ENCODE data around the gene DNMBP. TPM values are rescaled to one million over a fixed set of nuclear protein-coding genes. Genes with fewer than 3 reads are reported as not detected.
"Not testable (repeated sequence)": the region's sequence is repeated elsewhere in the genome, so short reads cannot be mapped to it uniquely, and the experiment has no call there.

The DNMBP gene
- total RNA-seq, 1 experiment from 2014 or later = 13.8 TPM

- no peaks in the 10 kb centered on the region for H3K79me2 ChIP-seq (ENCODE audit: low read length)
- H3K4me1 ChIP-seq (ENCODE audit: low read length) = no peaks in the 10 kb centered on the region
- H3K27ac ChIP-seq (ENCODE audit: low read length) = no peak overlapping the region
- DNase-seq = no peak
- 0 out of 2 replicates have a peak, but pooled peaks cover 4% of the 10 kb centered on the region for H3K36me3 ChIP-seq (ENCODE audit: insufficient read depth, low read length)
- no peaks in the 10 kb centered on the region for H3K9me2 ChIP-seq (replicated peaks; ENCODE audit: insufficient read depth, low read length)
- no peak overlapping the region for H3K4me2 ChIP-seq (ENCODE audit: low read depth, low read length, poor library complexity, severe bottlenecking)
- H3K27me3 ChIP-seq (ENCODE audit: low read length) = no peaks in the 10 kb centered on the region
- H3K4me3 ChIP-seq (ENCODE audit: low read length) = no peak overlapping the region
- H3K9ac ChIP-seq (ENCODE audit: low read length) = no peak overlapping the region
- no peak overlapping the region for H2AFZ ChIP-seq (ENCODE audit: low read length)
- no peaks in the 10 kb centered on the region for H4K20me1 ChIP-seq (ENCODE audit: insufficient read depth, low read depth, low read length)
- no peaks in the 10 kb centered on the region for H3K9me3 ChIP-seq (ENCODE audit: low read length)
These were observed 103.8 kb downstream of the DNMBP start for GRCh38 chr10:99905971-99906370.

DNA sequence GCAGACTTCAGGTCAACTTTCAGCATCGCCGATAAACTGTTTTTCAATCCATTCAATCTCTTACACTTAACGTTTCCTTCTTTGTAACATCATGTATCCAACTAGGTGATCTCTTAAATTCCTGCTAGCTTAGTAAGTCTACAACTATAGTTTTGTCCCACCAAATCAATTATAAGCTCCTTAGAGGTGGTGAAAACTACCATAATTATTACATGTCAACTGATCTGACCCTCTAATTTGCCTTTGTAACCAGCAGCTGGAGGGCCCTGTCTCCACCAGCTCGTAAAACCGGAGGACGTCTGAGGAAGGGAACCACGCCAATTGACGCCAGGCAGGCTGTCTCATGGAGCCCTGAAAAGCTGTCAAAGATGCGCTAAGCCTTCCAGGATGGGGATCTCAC, 113.9 kb downstream of the DNMBP start:
- no peaks in the 10 kb centered on the region for H3K27me3 ChIP-seq (ENCODE audit: low read length)
- H2AFZ ChIP-seq (ENCODE audit: low read length) = no peak overlapping the region
- H3K9me2 ChIP-seq (replicated peaks; ENCODE audit: insufficient read depth, low read length) = no peaks in the 10 kb centered on the region
- no peak overlapping the region for H3K9ac ChIP-seq (ENCODE audit: low read length)
- no peaks in the 10 kb centered on the region for H3K4me1 ChIP-seq (ENCODE audit: low read length)
- H3K27ac ChIP-seq (ENCODE audit: low read length) = no peak overlapping the region
- no peak overlapping the region for H3K4me2 ChIP-seq (ENCODE audit: low read depth, low read length, poor library complexity, severe bottlenecking)
- no peak for DNase-seq
- no peaks in the 10 kb centered on the region for H3K9me3 ChIP-seq (ENCODE audit: low read length)
- no peaks in the 10 kb centered on the region for H4K20me1 ChIP-seq (ENCODE audit: insufficient read depth, low read depth, low read length)
- peaks cover 5% of the 10 kb centered on the region; the same call in 1 of the 2 replicates for H3K36me3 ChIP-seq (ENCODE audit: insufficient read depth, low read length)
- H3K4me3 ChIP-seq (ENCODE audit: low read length) = no peak overlapping the region
- H3K79me2 ChIP-seq (ENCODE audit: low read length) = no peaks in the 10 kb centered on the region

DNA sequence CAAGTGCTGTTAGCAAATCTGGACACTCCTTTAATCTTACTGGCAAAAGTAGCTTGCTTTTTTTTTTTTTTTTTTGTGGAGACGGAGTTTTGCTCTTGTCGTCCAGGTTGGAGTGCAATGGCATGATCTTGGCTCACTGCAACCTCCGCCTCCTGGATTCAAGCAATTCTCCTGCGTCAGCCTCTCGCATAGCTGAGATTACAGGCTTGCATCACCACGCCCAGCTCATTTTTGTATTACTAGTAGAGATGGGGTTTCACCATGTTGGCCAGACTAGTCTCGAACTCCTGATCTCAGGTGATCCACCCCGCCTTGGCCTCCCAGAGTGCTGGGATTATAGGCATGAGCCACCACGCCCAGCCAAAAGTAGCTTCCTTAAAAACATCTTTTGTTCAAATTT, 114.7 kb downstream of the DNMBP start:
- H3K27ac ChIP-seq (ENCODE audit: low read length); H3K4me1 ChIP-seq (ENCODE audit: low read length); H3K9me2 ChIP-seq (replicated peaks; ENCODE audit: insufficient read depth, low read length); H3K4me2 ChIP-seq (ENCODE audit: low read depth, low read length, poor library complexity, severe bottlenecking); H3K79me2 ChIP-seq (ENCODE audit: low read length); DNase-seq; H3K36me3 ChIP-seq (ENCODE audit: insufficient read depth, low read length); H3K9ac ChIP-seq (ENCODE audit: low read length); H3K4me3 ChIP-seq (ENCODE audit: low read length); H3K9me3 ChIP-seq (ENCODE audit: low read length); H3K27me3 ChIP-seq (ENCODE audit: low read length); H4K20me1 ChIP-seq (ENCODE audit: insufficient read depth, low read depth, low read length); H2AFZ ChIP-seq (ENCODE audit: low read length): not testable (repeated sequence)

DNA sequence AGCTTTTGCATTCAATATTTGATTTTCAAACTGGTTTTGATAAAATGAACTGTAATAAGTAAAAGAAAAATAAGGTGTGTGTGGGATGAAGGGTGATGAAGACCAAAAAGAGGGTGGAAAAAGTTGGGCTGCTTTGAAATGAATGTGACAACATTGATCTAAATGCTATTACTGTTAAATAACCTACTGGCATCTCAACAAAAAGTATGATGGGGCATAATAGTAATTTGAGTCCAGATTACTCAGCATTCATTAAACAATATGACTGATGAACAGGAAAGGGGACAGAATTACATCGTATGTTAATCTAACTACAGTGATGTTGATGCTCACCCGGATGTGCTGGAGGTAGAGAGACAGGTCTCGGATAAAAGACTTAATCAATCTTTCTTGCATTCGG, 115.1 kb downstream of the DNMBP start:
- no peaks in the 10 kb centered on the region for H3K4me1 ChIP-seq (ENCODE audit: low read length)
- no peak overlapping the region for H3K4me2 ChIP-seq (ENCODE audit: low read depth, low read length, poor library complexity, severe bottlenecking)
- no peaks in the 10 kb centered on the region for H3K79me2 ChIP-seq (ENCODE audit: low read length)
- no peaks in the 10 kb centered on the region for H3K9me3 ChIP-seq (ENCODE audit: low read length)
- no peak for DNase-seq
- H3K27ac ChIP-seq (ENCODE audit: low read length) = no peak overlapping the region
- H4K20me1 ChIP-seq (ENCODE audit: insufficient read depth, low read depth, low read length) = no peaks in the 10 kb centered on the region
- H2AFZ ChIP-seq (ENCODE audit: low read length) = no peak overlapping the region
- H3K27me3 ChIP-seq (ENCODE audit: low read length) = no peaks in the 10 kb centered on the region
- H3K9me2 ChIP-seq (replicated peaks; ENCODE audit: insufficient read depth, low read length) = no peaks in the 10 kb centered on the region
- H3K36me3 ChIP-seq (ENCODE audit: insufficient read depth, low read length) = peaks cover 6% of the 10 kb centered on the region; the same call in 1 of the 2 replicates
- no peak overlapping the region for H3K4me3 ChIP-seq (ENCODE audit: low read length)
- no peak overlapping the region for H3K9ac ChIP-seq (ENCODE audit: low read length)

DNA sequence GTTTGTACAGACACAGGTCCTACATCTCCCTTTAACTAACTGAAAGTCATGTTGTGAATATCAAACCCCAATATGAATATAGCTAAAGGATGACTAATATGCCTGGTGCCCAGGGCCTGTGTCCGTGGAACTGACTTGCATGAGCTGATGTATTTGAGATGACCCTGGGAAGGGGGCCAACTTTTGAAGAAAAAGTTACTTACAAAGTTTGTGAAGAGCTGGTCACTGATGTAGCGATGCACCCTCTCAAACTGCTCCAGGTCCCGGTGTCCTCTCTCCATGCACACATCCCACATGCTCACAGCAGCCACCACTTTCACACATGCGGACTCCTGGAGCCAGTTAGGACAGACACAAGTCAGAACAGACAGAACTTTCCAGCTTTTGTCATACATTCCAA, 121.1 kb downstream of the DNMBP start:
- Histone ChIP-seq H3K27me3 (ENCODE audit: low read length) (no peaks in the 10 kb centered on the region), H3K9me2 (replicated peaks; ENCODE audit: insufficient read depth, low read length) (no peaks in the 10 kb centered on the region), H3K4me2 (ENCODE audit: low read depth, low read length, poor library complexity, severe bottlenecking) (no peak overlapping the region), H4K20me1 (ENCODE audit: insufficient read depth, low read depth, low read length) (no peaks in the 10 kb centered on the region), H3K36me3 (ENCODE audit: insufficient read depth, low read length) (peaks cover 8% of the 10 kb centered on the region; the same call in 1 of the 2 replicates), H3K79me2 (ENCODE audit: low read length) (no peaks in the 10 kb centered on the region), H3K9ac (ENCODE audit: low read length) (no peak overlapping the region), H3K4me3 (ENCODE audit: low read length) (no peak overlapping the region), H3K4me1 (ENCODE audit: low read length) (no peaks in the 10 kb centered on the region), H3K27ac (ENCODE audit: low read length) (no peak overlapping the region), H3K9me3 (ENCODE audit: low read length) (no peaks in the 10 kb centered on the region), H2AFZ (ENCODE audit: low read length) (no peak overlapping the region)
- DNase-seq = no peak

DNA sequence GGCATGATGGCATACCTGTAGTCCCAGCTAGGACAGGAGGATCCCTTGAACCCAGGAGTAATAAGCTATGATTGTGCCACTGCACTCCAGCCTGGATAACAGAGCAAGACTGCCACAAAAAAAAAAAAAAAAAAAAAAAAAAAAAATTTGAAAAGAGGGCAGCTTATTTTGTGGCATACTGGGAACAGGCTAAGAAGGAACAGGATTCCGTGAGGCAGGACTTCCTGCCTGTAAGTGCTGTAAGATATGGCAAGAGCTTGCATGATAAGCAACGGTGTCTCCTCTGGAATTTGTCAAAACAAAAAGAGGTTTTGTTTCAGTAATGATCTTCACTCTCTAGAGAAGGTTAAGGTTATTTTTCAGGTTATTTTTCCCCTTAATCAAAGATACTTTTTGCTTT, 126.2 kb downstream of the DNMBP start:
- H3K4me1 ChIP-seq (ENCODE audit: low read length) = no peaks in the 10 kb centered on the region
- no peaks in the 10 kb centered on the region for H3K9me2 ChIP-seq (replicated peaks; ENCODE audit: insufficient read depth, low read length)
- no peak overlapping the region for H3K4me2 ChIP-seq (ENCODE audit: low read depth, low read length, poor library complexity, severe bottlenecking)
- H3K27me3 ChIP-seq (ENCODE audit: low read length) = no peaks in the 10 kb centered on the region
- peaks cover 5% of the 10 kb centered on the region; the same call in 1 of the 2 replicates for H3K36me3 ChIP-seq (ENCODE audit: insufficient read depth, low read length)
- H3K9ac ChIP-seq (ENCODE audit: low read length) = no peak overlapping the region
- H3K9me3 ChIP-seq (ENCODE audit: low read length) = no peaks in the 10 kb centered on the region
- H2AFZ ChIP-seq (ENCODE audit: low read length) = no peak overlapping the region
- no peaks in the 10 kb centered on the region for H3K79me2 ChIP-seq (ENCODE audit: low read length)
- DNase-seq = no peak
- no peak overlapping the region for H3K27ac ChIP-seq (ENCODE audit: low read length)
- no peak overlapping the region for H3K4me3 ChIP-seq (ENCODE audit: low read length)
- H4K20me1 ChIP-seq (ENCODE audit: insufficient read depth, low read depth, low read length) = no peaks in the 10 kb centered on the region

GRCh38 chr10:99881371-99881770, 128.4 kb downstream of the DNMBP start:
- Histone ChIP-seq H3K4me1 (ENCODE audit: low read length) (no peaks in the 10 kb centered on the region), H2AFZ (ENCODE audit: low read length) (no peak overlapping the region), H3K36me3 (ENCODE audit: insufficient read depth, low read length) (peaks cover 12% of the 10 kb centered on the region; the same call in 1 of the 2 replicates), H3K27me3 (ENCODE audit: low read length) (no peaks in the 10 kb centered on the region), H3K79me2 (ENCODE audit: low read length) (no peaks in the 10 kb centered on the region), H3K9me2 (replicated peaks; ENCODE audit: insufficient read depth, low read length) (no peaks in the 10 kb centered on the region), H3K4me2 (ENCODE audit: low read depth, low read length, poor library complexity, severe bottlenecking) (no peak overlapping the region), H3K4me3 (ENCODE audit: low read length) (no peak overlapping the region), H3K9me3 (ENCODE audit: low read length) (no peaks in the 10 kb centered on the region), H3K9ac (ENCODE audit: low read length) (no peak overlapping the region), H3K27ac (ENCODE audit: low read length) (no peak overlapping the region), H4K20me1 (ENCODE audit: insufficient read depth, low read depth, low read length) (no peaks in the 10 kb centered on the region)
- no peak for DNase-seq

DNA sequence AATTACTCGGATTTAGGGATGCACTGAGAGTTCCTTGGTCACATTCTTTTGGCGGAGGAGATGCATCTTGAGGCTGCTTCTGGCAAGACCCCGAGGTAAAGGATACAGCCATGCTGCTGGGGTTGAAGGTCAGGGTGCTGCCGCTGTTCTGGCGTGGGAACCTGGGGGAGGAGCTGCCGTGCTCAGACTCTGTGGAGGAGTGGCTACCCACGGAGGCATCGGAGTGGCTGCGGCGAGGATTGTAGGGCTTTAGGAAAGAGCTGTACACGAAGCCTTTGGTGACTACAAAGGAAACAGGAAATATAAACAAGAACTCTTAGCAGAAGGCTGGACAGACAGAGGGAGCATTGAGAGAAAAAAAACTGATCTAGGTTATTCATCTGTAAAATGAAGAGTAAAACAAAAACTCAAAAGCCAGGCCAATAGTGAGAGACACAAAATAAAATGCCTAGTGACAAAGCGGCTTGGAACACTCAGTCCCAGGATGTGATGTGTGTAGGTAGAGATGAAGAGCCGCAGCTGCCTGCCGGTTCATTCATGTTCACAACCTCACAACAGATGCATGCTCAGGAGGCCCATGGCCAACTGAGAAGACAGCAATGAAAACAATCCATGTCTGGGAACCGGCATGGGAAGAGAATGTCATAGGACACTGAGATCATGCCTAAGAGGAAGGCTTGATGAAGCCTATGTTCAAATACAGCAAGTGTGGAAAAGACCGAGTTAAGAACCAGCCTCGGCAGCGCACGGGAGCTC, 129.5 kb downstream of the DNMBP start:
- H3K4me3 ChIP-seq (ENCODE audit: low read length) = no peak overlapping the region
- H3K9me3 ChIP-seq (ENCODE audit: low read length) = no peaks in the 10 kb centered on the region
- H4K20me1 ChIP-seq (ENCODE audit: insufficient read depth, low read depth, low read length) = no peaks in the 10 kb centered on the region
- no peak overlapping the region for H3K27ac ChIP-seq (ENCODE audit: low read length)
- no peak overlapping the region for H3K9ac ChIP-seq (ENCODE audit: low read length)
- no peaks in the 10 kb centered on the region for H3K4me1 ChIP-seq (ENCODE audit: low read length)
- no peak overlapping the region for H3K4me2 ChIP-seq (ENCODE audit: low read depth, low read length, poor library complexity, severe bottlenecking)
- no peaks in the 10 kb centered on the region for H3K9me2 ChIP-seq (replicated peaks; ENCODE audit: insufficient read depth, low read length)
- H3K27me3 ChIP-seq (ENCODE audit: low read length) = no peaks in the 10 kb centered on the region
- no peak overlapping the region for H2AFZ ChIP-seq (ENCODE audit: low read length)
- no peak for DNase-seq
- H3K36me3 ChIP-seq (ENCODE audit: insufficient read depth, low read length) = peaks cover 12% of the 10 kb centered on the region; the same call in 1 of the 2 replicates
- no peaks in the 10 kb centered on the region for H3K79me2 ChIP-seq (ENCODE audit: low read length)

Measured in Karpas-422 (cell line).